Cardiac atrium fibroblast (primary cell): Measurements from ENCODE around the gene FUT4. TPM values are rescaled to one million over a fixed set of nuclear protein-coding genes. Genes with fewer than 3 reads are reported as not detected.

Experiments
- total RNA-seq: library from RNA; depleted of rRNA; stranded (reverse); fragments of >200 nt; gene quantifications from 2 replicates; pipeline ENCODE4 v1.2.3, GENCODE V29; 2015

The FUT4 gene
- total RNA-seq: 2.9 and 3.2 TPM in 2 replicates

GRCh38 chr11:94543695-94544645 is at the start of gene FUT4:
Gene FUT4, plus strand, starts transcription at chr11:94543921. Its CDS starts 213 bp downstream, at chr11:94544134.

GRCh38 chr11:94511932-94512781 is 31.6 kb upstream of the FUT4 start, which contains the start of gene C11orf97:
Gene C11orf97, plus strand, starts transcription at chr11:94512461. Its CDS starts 68 bp downstream, at chr11:94512529.

GRCh38 chr11:94567181-94567670 is 23.5 kb downstream of the FUT4 start, which contains the start of gene PIWIL4:
Gene PIWIL4, plus strand, starts transcription at chr11:94567368. Its CDS starts 151 bp downstream, at chr11:94567519.

Other genes starting within 250 kb of the FUT4 start
- gene IZUMO1R, start 239.3 kb upstream of the FUT4 start, total RNA-seq: not detected in 2 replicates
- not detected in 2 replicates for gene GPR83, start 142.5 kb upstream of the FUT4 start, total RNA-seq
- 9.1 and 9.6 TPM in 2 replicates for gene MRE11, start 50.1 kb upstream of the FUT4 start, total RNA-seq
- 5.8 and 15.3 TPM in 2 replicates for gene ANKRD49, start 49.9 kb upstream of the FUT4 start, total RNA-seq
- not detected in 2 replicates for gene C11orf97, start 31.5 kb upstream of the FUT4 start, total RNA-seq
- 1.4 and 1.5 TPM in 2 replicates for gene PIWIL4, start 23.4 kb downstream of the FUT4 start, total RNA-seq
- 33.9 and 44.1 TPM in 2 replicates for gene AMOTL1, start 224.4 kb downstream of the FUT4 start, total RNA-seq